ENCODE results near the gene FAF1.

Gene FAF1

GRCh38 chr1:50700214-50700613, 259.9 kb downstream of the FAF1 start:
- Mint-ChIP-seq H3K4me1 (ENCODE audit: low read depth) (peaks cover 1% of the 10 kb centered on the region), H3K4me3 (no peak overlapping the region), H3K27me3 (no peaks in the 10 kb centered on the region), H3K36me3 (ENCODE audit: low read depth) (peaks cover 9% of the 10 kb centered on the region), H3K27ac (no peak overlapping the region), H3K9me3 (no peaks in the 10 kb centered on the region)
- no peak for DNase-seq

- H3K36me3 Mint-ChIP-seq (ENCODE audit: low read depth) = peaks cover 9% of the 10 kb centered on the region
- H3K4me3 Mint-ChIP-seq = no peak overlapping the region
- H3K27me3 Mint-ChIP-seq = no peaks in the 10 kb centered on the region
- no peak for DNase-seq
- no peaks in the 10 kb centered on the region for H3K9me3 Mint-ChIP-seq
- no peak overlapping the region for H3K27ac Mint-ChIP-seq
- peaks cover 1% of the 10 kb centered on the region for H3K4me1 Mint-ChIP-seq (ENCODE audit: low read depth)
Observed at GRCh38 chr1:50699795-50700194, 260.3 kb downstream of the FAF1 start.

- no peak for DNase-seq
- no peak overlapping the region for H3K27ac Mint-ChIP-seq
- H3K36me3 Mint-ChIP-seq (ENCODE audit: low read depth) = peaks cover 10% of the 10 kb centered on the region
- no peaks in the 10 kb centered on the region for H3K9me3 Mint-ChIP-seq
- H3K27me3 Mint-ChIP-seq = no peaks in the 10 kb centered on the region
- H3K4me1 Mint-ChIP-seq (ENCODE audit: low read depth) = peaks cover 1% of the 10 kb centered on the region
- H3K4me3 Mint-ChIP-seq = no peak overlapping the region
Observed at GRCh38 chr1:50697440-50698421, 262.3 kb downstream of the FAF1 start.

DNA sequence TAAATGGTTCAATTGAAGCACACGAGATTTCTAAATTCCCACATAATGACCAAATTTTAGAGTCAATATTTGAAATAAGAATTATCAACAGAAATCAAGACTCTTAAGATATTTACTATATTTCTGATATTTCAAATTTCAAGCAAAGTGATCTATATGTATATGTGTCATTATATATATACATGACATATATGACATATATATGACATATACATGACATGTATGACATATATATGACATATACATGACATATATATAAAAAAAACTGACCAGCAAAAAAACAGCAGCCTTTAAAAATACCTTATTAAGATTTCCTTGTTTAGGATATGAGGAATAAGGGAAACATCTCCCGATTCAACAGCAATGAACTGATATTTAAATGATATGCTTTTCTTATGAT, 266.2 kb downstream of the FAF1 start:
- Mint-ChIP-seq H3K27ac (no peak overlapping the region), H3K36me3 (ENCODE audit: low read depth) (peaks cover 24% of the 10 kb centered on the region), H3K4me1 (ENCODE audit: low read depth) (no peaks in the 10 kb centered on the region), H3K9me3 (no peaks in the 10 kb centered on the region), H3K4me3 (no peak overlapping the region), H3K27me3 (no peaks in the 10 kb centered on the region)
- no peak for DNase-seq

DNA sequence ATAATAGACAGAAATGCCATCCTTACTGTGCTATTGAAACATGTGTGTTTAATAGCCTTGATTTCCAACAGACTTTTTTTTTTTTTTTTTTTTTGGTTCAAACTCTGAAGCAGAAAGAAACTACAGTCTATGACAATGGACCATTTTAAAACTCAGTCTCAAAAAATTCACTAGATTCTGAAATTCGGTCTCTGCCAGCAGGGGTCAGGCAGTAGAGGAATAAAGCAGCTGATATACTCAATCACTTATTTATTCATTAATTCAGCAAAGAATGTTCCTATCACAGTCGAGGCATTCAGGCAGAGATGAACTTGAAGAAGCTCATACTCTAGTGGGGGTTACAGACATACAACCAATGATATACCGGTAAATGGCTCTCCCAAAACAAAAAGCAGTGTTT, 275.9 kb downstream of the FAF1 start:
- no peak overlapping the region for H3K4me3 Mint-ChIP-seq

GRCh38 chr1:50681931-50682330, 278.1 kb downstream of the FAF1 start:
- Mint-ChIP-seq H3K4me3 (no peak overlapping the region), H3K4me1 (ENCODE audit: low read depth) (no peaks in the 10 kb centered on the region), H3K27ac (no peak overlapping the region), H3K36me3 (ENCODE audit: low read depth) (peaks cover 16% of the 10 kb centered on the region), H3K9me3 (no peaks in the 10 kb centered on the region), H3K27me3 (no peaks in the 10 kb centered on the region)
- no peak for DNase-seq

More for the DNA sequence above, 275.9 kb downstream of the FAF1 start:
- peaks cover 28% of the 10 kb centered on the region for H3K36me3 Mint-ChIP-seq (ENCODE audit: low read depth)
- H3K27ac Mint-ChIP-seq = no peak overlapping the region
- no peaks in the 10 kb centered on the region for H3K4me1 Mint-ChIP-seq (ENCODE audit: low read depth)
- no peaks in the 10 kb centered on the region for H3K27me3 Mint-ChIP-seq
- no peaks in the 10 kb centered on the region for H3K9me3 Mint-ChIP-seq
- DNase-seq = no peak

- H3K27ac Mint-ChIP-seq = no peak overlapping the region
- no peak overlapping the region for H3K4me3 Mint-ChIP-seq
Observed at GRCh38 chr1:50667710-50668356, 292.2 kb downstream of the FAF1 start.

DNA sequence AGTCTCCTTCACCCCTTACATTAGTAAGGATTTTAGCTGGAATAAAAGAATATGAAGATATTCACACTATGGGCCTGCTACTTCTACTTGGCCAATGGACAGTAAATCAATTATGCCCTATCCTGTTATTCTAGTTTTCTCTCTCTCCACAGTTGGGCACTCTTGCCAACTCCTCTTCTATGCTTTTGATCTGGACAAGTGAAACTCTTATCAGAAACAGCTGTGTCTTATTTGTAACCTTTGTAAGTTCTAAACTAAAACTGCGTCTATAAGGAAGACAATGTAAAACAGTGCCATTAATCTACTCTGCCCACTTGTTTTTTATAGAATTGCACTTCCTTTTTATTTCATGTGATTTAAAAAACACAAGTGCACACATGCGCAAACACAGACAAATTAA, 292.8 kb downstream of the FAF1 start:
- Mint-ChIP-seq H3K4me3 (no peak overlapping the region), H3K9me3 (no peaks in the 10 kb centered on the region), H3K4me1 (ENCODE audit: low read depth) (no peaks in the 10 kb centered on the region), H3K27ac (no peak overlapping the region), H3K27me3 (no peaks in the 10 kb centered on the region), H3K36me3 (ENCODE audit: low read depth) (peaks cover 7% of the 10 kb centered on the region)
- DNase-seq = no peak

More at GRCh38 chr1:50667710-50668356, 292.2 kb downstream of the FAF1 start:
- Mint-ChIP-seq H3K27me3 (no peaks in the 10 kb centered on the region), H3K36me3 (ENCODE audit: low read depth) (peaks cover 7% of the 10 kb centered on the region), H3K9me3 (no peaks in the 10 kb centered on the region), H3K4me1 (ENCODE audit: low read depth) (no peaks in the 10 kb centered on the region)
- no peak for DNase-seq

GRCh38 chr1:50666849-50667248, 293.2 kb downstream of the FAF1 start:
- no peaks in the 10 kb centered on the region for H3K27me3 Mint-ChIP-seq
- H3K4me1 Mint-ChIP-seq (ENCODE audit: low read depth) = no peaks in the 10 kb centered on the region
- H3K36me3 Mint-ChIP-seq (ENCODE audit: low read depth) = peaks cover 7% of the 10 kb centered on the region
- no peak for DNase-seq
- H3K4me3 Mint-ChIP-seq = no peak overlapping the region
- H3K27ac Mint-ChIP-seq = no peak overlapping the region
- no peaks in the 10 kb centered on the region for H3K9me3 Mint-ChIP-seq

DNA sequence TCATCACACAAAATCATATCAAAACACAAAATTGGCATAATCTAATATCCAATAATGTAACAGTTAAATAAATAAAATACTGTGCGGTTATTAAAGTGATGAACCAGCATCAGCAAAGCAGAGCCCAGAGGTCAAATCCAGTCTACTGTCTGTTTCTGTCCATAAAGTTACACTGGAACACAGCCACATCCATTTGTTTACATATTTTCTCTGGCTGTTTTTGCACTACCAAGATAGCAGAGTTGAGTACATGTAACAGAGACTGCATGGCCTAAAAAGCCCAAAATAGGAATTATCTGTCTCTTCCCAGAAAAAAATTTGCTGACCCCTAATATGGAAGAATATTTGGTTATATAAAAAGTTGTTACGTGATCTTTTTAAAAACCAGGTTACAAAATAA, 294.7 kb downstream of the FAF1 start:
- peaks cover 1% of the 10 kb centered on the region for H3K36me3 Mint-ChIP-seq (ENCODE audit: low read depth)
- H3K27me3 Mint-ChIP-seq = no peaks in the 10 kb centered on the region
- H3K9me3 Mint-ChIP-seq = no peaks in the 10 kb centered on the region
- no peaks in the 10 kb centered on the region for H3K4me1 Mint-ChIP-seq (ENCODE audit: low read depth)
- DNase-seq = no peak
- no peak overlapping the region for H3K27ac Mint-ChIP-seq
- H3K4me3 Mint-ChIP-seq = no peak overlapping the region

DNA sequence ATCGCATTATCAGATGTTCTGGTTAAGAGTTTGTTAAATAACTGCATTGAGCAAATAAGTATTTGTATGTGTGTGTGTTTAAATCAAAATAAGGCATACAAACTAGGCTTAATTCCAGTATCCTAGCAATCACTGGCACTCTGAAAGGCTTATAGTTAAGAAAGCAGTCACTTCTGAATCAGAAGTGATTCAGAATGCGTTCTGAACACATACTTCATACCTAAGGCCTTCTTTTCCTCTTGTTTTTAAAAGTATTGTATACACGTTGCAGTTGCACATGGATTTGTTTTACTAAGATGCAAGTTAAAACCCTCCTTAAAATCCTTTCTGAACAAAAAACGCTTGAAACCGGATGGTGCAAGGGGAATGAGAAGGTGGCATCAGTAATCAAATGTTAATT, 298.4 kb downstream of the FAF1 start:
- peaks cover 4% of the 10 kb centered on the region for H3K4me1 Mint-ChIP-seq (ENCODE audit: low read depth)
- H3K4me3 Mint-ChIP-seq = no peak overlapping the region
- H3K27me3 Mint-ChIP-seq = no peaks in the 10 kb centered on the region
- H3K9me3 Mint-ChIP-seq = no peaks in the 10 kb centered on the region
- no peak overlapping the region for H3K27ac Mint-ChIP-seq
- no peak for DNase-seq
- peaks cover 4% of the 10 kb centered on the region for H3K36me3 Mint-ChIP-seq (ENCODE audit: low read depth)

DNA sequence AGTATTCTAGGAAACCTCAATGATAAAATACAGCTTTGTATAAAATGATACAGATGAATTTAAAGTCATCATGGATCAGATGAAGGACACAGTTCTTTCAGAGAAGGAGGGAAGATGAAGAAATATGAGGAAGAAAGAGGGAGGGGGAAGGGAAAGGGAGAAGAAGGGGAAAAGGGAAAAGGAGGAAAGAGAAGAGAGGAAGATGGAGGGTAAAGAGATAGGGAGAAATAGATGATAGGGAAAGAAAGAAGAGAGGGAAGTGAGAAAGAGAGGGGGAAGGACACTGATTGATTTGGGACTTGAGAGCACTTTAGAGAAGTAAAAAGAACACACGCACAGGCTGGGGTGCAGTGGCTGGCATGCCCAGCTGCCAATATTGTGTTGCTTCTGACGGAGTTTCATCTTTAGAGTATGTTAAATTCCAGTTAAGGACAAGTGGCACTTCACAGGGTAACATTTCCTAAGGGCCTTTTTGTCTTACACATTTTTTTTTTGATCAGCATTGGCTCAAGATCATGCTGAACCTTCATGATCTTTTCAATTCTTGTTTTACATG, 300.9 kb downstream of the FAF1 start:
- no peaks in the 10 kb centered on the region for H3K27me3 Mint-ChIP-seq
- DNase-seq = no peak
- H3K4me1 Mint-ChIP-seq (ENCODE audit: low read depth) = peaks cover 4% of the 10 kb centered on the region
- no peak overlapping the region for H3K4me3 Mint-ChIP-seq
- H3K9me3 Mint-ChIP-seq = no peaks in the 10 kb centered on the region
- no peak overlapping the region for H3K27ac Mint-ChIP-seq
- peaks cover 16% of the 10 kb centered on the region for H3K36me3 Mint-ChIP-seq (ENCODE audit: low read depth)

DNA sequence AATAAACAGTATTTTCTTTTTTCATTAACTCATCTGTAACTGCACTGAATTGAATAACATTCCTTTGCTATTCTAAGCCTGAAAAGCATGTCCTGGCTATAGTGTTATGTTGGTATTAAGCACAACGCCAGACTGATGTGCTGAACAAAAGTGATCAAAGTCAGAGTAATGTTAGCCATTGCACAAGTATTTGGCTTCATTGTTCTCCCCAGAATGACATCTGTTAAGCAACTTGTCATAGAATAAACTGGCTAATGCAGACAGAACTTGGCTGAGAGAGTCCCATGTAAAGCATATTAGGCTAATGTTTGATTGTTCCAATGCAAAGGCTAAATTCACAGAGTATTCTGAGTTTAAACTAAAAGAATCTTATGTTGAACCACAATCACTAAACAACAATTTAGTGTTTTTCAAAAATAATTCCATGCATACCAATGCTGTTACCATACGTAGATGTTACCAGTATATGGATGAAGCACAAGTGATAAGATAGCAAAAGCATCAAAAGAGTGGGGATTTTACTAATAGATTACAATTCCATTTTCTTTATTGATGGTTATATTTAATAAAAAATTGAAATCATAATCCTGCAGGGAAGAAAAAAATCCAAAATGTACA, 301.5 kb downstream of the FAF1 start:
- no peak for DNase-seq
- Mint-ChIP-seq H3K27ac (no peak overlapping the region), H3K9me3 (no peaks in the 10 kb centered on the region), H3K36me3 (ENCODE audit: low read depth) (peaks cover 16% of the 10 kb centered on the region), H3K4me3 (no peak overlapping the region), H3K4me1 (ENCODE audit: low read depth) (peaks cover 4% of the 10 kb centered on the region), H3K27me3 (no peaks in the 10 kb centered on the region)

DNA sequence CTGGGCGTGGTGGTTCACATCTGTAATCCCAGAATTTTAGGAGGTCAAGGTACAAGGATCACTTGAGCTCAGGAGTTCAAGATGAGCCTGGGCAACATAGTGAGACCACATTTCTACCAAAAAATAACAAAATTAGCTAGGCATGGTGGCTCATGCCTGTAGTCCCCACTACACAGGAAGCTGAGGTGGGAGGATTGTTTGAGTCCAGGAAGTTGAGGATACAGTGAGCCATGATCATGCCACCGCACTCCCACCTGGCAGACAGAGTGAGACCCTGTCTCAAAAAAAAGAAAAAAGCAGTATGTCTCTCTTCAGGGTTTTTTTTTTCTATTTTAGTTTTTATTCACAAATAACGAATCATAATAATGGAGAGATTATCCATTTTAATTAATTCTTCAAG, 303.1 kb downstream of the FAF1 start:
- no peak for DNase-seq
- H3K27me3 Mint-ChIP-seq = no peaks in the 10 kb centered on the region
- H3K4me3 Mint-ChIP-seq = no peak overlapping the region
- H3K4me1 Mint-ChIP-seq (ENCODE audit: low read depth) = peaks cover 4% of the 10 kb centered on the region
- H3K9me3 Mint-ChIP-seq = no peaks in the 10 kb centered on the region
- H3K36me3 Mint-ChIP-seq (ENCODE audit: low read depth) = peaks cover 21% of the 10 kb centered on the region
- no peak overlapping the region for H3K27ac Mint-ChIP-seq

Data from activated T-cell treated with anti-CD3 and anti-CD28 coated beads, Interleukin-2, amount 50 U/mL, for 24 hours (primary cell).